Measurements from ENCODE around the gene RAB36.

The RAB36 gene

GRCh38 chr22:23114721-23115020 is 30.6 kb upstream of the RAB36 start:
- DNase-seq (ENCODE audit: extremely low read depth, low read depth) = no peak
- TF ChIP-seq CTCF (IDR thresholded peaks at IDR 0.05; ENCODE audit: low read depth, low read length) = no peak

- no peak for TF ChIP-seq CTCF (IDR thresholded peaks at IDR 0.05; ENCODE audit: low read depth, low read length)
- DNase-seq (ENCODE audit: extremely low read depth, low read depth) = no peak
Observed at GRCh38 chr22:23115369-23115768, 29.9 kb upstream of the RAB36 start.

GRCh38 chr22:23115825-23116494 is 29.3 kb upstream of the RAB36 start:
- no peak for DNase-seq (ENCODE audit: extremely low read depth, low read depth)
- no peak for TF ChIP-seq CTCF (IDR thresholded peaks at IDR 0.05; ENCODE audit: low read depth, low read length)

- no peak for TF ChIP-seq CTCF (IDR thresholded peaks at IDR 0.05; ENCODE audit: low read depth, low read length)
- DNase-seq (ENCODE audit: extremely low read depth, low read depth) = no peak
Observed at GRCh38 chr22:23116506-23117263, 28.6 kb upstream of the RAB36 start.

- DNase-seq (ENCODE audit: extremely low read depth, low read depth) = no peak
- TF ChIP-seq CTCF (IDR thresholded peaks at IDR 0.05; ENCODE audit: low read depth, low read length) = no peak
Observed at GRCh38 chr22:23117275-23117674, 28.0 kb upstream of the RAB36 start.

GRCh38 chr22:23117891-23118646 is 27.2 kb upstream of the RAB36 start:
- no peak for TF ChIP-seq CTCF (IDR thresholded peaks at IDR 0.05; ENCODE audit: low read depth, low read length)
- no peak for DNase-seq (ENCODE audit: extremely low read depth, low read depth)
